ENCODE measurements around the gene IDH3B.

Gene IDH3B

GRCh38 chr20:2657241-2657640 lies 6.8 kb downstream of the IDH3B start:
- no peak for DNase-seq (ENCODE audit: low read depth)
- TF ChIP-seq CTCF (IDR thresholded peaks at IDR 0.05; ENCODE audit: insufficient read depth, low read depth, low read length, missing control alignments), result no peak
- H3K4me3 ChIP-seq (ENCODE audit: low read length), result no peak overlapping the region

- TF ChIP-seq CTCF (IDR thresholded peaks at IDR 0.05; ENCODE audit: insufficient read depth, low read depth, low read length, missing control alignments), result no peak
- DNase-seq (ENCODE audit: low read depth), result no peak
- H3K4me3 ChIP-seq (ENCODE audit: low read length), result no peak overlapping the region
Observed at GRCh38 chr20:2656471-2657117, 7.4 kb downstream of the IDH3B start.

- no peak for DNase-seq (ENCODE audit: low read depth)
- H3K4me3 ChIP-seq (ENCODE audit: low read length), result no peak overlapping the region
- no peak for TF ChIP-seq CTCF (IDR thresholded peaks at IDR 0.05; ENCODE audit: insufficient read depth, low read depth, low read length, missing control alignments)
Observed at GRCh38 chr20:2655331-2656116, 8.5 kb downstream of the IDH3B start.

- no peak for DNase-seq (ENCODE audit: low read depth)
- no peak overlapping the region for H3K4me3 ChIP-seq (ENCODE audit: low read length)
Observed at GRCh38 chr20:2654831-2655230, 9.2 kb downstream of the IDH3B start.

GRCh38 chr20:2654384-2654822 lies 9.6 kb downstream of the IDH3B start:
- no peak for DNase-seq (ENCODE audit: low read depth)
- H3K4me3 ChIP-seq (ENCODE audit: low read length), result peak overlapping the region; percentile 92
- TF ChIP-seq CTCF (IDR thresholded peaks at IDR 0.05; ENCODE audit: insufficient read depth, low read depth, low read length, missing control alignments), result no peak

More at GRCh38 chr20:2654831-2655230, 9.2 kb downstream of the IDH3B start:
- no peak for TF ChIP-seq CTCF (IDR thresholded peaks at IDR 0.05; ENCODE audit: insufficient read depth, low read depth, low read length, missing control alignments)

GRCh38 chr20:2653556-2654383 lies 10.2 kb downstream of the IDH3B start:
- TF ChIP-seq CTCF (IDR thresholded peaks at IDR 0.05; ENCODE audit: insufficient read depth, low read depth, low read length, missing control alignments), result no peak
- H3K4me3 ChIP-seq (ENCODE audit: low read length), result peak overlapping the region; percentile 92
- DNase-seq (ENCODE audit: low read depth), result no peak

All from epithelial cell of esophagus (primary cell).